Measurements from ENCODE around the gene MGA.
"Not testable (repeated sequence)": the region's sequence is repeated elsewhere in the genome, so short reads cannot be mapped to it uniquely, and the experiment has no call there.

Gene MGA

DNA sequence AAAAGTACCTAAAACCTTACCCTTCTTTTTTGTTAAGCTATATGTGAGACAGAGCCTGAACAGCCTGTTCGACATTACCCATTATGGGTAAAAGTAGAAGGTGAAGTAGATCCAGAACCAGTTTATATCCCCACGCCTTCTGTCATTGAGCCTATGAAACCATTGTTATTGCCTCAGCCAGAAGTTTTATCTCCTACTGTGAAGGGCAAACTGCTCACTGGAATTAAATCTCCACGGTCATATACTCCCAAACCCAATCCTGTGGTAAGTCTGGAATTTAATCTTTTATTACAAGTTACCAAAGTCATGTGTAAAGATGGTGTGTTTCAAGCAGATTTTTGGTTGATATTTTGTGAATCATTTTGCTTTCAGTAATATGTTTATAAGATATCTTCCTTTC is 66.9 kb downstream of the MGA start:
- no peak for DNase-seq

DNA sequence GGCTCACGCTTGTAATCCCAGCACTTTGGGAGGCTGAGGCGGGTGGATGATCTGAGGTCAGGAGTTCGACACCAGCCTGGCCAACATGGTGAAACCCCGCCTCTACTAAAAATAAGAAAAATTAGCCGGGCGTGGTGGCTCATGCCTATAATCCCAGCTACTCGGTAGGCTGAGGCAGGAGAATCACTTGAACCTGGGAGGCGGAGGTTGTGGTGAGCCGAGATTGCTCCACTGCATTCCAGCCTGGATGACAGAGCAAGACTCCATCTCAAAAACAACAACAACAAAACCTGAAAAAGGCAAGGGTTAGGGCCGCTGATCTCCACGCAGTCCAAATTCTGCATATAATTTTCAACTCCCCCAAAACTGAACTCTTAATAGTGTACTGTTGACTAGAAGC is 67.9 kb downstream of the MGA start:
- DNase-seq, result not testable (repeated sequence)

DNA sequence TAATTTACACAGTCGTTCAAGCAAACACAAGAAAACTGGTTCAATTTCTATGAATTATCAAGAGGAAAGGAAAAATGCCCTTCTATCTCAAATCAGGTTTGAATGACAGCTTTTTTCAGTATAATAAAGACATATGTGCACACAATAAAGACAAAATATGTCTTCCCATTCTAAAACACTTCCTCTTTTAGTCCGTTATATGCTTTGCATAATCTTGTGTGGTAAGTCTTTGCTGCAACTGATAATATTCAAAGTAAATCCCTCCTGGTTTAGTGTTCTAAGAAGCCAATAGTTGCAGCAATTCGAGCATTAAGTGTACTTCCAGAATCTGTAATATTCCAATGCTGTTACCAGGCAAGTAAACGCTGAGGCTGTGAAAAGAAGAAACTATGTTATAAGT is 70.3 kb downstream of the MGA start:
- DNase-seq, result peak; percentile 85

DNA sequence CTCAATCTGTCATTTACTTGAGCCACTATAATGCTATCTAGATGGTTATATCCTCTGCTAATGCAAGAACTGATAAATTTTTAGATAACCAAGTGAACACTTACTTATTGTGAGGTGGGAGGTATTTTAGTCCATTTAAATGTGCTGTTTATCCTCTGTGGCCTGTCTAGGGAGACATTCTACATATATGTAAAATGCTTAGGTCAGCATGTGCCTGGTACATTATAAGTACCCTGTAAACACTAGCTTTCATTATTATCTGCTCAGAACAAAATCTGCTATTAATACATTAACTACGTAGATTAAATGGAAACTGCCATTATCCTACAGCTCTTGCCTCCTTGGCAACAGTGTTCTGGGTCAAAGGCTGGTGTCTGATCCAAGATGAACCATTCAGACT is 72.3 kb downstream of the MGA start:
- no peak for DNase-seq

DNA sequence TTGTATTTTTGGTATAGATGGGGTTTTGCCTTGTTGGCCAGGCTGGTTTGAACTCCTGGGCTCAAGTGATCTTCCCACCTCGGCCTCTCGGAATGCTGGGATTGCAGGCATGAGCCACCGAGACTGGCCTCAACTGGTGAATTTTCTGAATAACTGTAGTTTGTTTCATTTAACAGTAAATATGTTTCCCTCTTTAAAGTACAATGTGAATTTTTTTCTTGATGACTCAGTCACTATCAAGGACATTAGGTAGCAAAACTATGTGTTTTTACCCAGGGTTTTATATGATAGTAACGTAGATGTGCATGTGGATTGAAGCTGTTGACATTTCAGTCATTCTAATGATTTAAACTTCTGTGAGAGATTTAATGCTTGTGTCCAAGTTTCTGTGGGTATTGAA is 73.9 kb downstream of the MGA start:
- DNase-seq, result no peak

- no peak for DNase-seq
Measured at GRCh38 chr15:41735046-41735445, 74.8 kb downstream of the MGA start.

GRCh38 chr15:41735492-41735891 is 75.3 kb downstream of the MGA start:
- not testable (repeated sequence) for DNase-seq

- DNase-seq, result no peak
Measured at GRCh38 chr15:41746802-41747201, 86.6 kb downstream of the MGA start.

DNA sequence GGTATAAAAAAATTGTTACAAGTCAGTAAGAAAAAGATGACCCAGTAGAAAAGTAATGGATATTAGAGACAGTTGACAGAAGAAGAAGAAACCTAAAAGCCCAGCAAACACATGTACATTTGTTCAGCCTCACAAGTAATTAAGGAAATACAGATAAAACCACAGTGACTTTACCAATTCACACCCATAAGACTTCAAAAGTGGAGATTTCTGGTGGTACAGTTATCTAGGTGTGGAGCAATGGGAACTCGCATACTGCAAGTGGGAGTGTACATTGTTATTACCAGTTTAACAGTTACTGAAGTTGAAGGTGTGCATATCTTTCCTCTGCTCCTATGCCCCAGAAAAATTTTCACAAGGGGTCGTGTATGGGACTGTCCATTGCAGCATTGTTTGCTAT is 96.0 kb downstream of the MGA start:
- no peak for DNase-seq

DNA sequence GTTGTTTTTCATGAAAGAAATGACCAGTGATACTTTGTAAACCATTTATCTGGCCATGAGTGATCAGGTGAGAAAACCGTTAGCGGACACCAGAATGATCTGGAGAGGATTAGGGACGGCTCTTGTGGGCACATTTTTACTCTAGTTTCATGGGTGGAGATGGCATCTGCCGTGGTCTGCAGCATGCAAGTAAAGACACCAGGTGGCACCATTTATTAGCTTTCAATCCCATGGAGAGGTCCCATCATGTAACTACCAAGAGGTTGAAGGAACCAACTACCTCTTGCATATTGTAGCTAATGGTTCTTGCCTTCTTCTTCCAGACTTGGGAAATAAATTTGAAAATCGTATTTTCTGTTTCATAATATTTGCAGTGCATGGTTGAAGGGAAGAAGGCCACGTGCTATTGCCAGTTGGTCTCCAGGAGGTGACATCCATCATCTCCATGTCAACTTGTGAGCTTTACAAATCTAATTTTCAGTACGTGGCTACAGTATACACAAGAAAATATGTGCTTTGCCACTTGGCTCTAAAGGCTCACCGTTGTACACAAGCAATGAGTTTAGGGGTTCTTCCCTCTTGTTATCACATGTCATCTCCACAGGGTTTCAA is 112.6 kb downstream of the MGA start:
- peak; percentile 27 for DNase-seq

DNA sequence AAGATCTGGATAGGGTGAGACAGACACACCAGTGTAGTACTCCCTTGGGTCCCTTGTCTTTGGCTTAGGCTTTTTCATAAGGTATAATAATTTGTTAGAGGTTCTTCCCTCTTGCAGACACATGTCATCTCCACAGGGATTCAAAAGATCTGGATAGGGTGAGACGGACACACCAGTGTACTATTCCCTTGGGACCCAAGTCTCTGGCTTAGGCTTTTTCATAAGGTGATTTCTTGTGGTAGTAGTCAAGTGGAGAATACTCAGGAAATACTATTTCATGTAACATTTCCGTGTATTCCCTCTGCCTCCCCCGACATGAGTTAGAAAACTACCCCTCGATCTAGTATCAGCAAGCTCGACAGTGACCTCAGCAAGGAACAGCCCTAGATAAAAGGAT is 113.1 kb downstream of the MGA start:
- DNase-seq, result no peak

DNA sequence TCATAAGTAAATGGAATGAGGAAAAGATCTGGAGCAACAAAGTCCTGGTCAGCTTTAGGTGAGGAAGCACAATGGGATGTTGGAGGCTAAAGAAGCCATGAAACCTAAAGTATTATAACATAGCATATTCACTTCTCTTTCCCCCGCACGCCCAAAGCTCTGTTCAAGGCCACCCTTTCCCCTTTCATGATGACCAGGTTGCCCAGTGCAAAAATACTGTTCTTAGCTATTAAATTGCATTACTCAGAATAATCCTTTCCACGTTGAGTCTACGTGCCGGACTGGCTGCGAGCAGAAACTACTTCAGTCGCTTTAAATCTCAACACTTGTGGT is 113.5 kb downstream of the MGA start:
- DNase-seq, result no peak

GRCh38 chr15:41774062-41774881 is 114.1 kb downstream of the MGA start, which contains the start of gene MAPKBP1:
Gene MAPKBP1 (plus strand): TSS chr15:41774484. CDS start chr15:41775276, 792 bp downstream.
- DNase-seq, result peak; percentile 80

DNA sequence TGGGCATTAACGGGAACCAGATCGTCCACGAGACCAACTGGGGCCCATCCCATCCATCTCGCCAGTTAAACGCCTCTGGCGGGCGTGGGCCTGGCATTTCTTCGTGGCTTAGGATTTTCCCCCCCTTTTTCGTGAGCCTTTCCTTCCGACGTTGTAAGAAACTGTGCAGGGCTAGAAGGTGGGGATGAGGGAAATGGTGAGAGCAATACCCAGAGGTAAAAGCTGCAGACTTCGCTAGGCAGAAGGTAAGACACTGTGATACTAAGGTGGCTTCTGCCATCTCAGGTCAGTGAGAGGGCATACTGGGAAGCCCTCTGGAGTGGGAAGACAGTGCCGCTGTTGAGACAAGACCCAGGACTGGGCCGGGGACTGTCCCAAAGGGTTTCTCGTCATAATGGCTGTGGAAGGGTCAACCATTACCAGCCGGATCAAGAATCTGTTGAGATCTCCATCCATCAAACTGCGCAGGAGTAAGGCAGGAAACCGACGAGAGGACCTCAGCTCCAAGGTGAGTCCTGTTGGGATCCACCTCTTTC is 114.7 kb downstream of the MGA start:
- no peak for DNase-seq

GRCh38 chr15:41775651-41776050 is 115.4 kb downstream of the MGA start:
- no peak for DNase-seq

GRCh38 chr15:41777421-41777973 is 117.3 kb downstream of the MGA start:
- DNase-seq, result no peak

DNA sequence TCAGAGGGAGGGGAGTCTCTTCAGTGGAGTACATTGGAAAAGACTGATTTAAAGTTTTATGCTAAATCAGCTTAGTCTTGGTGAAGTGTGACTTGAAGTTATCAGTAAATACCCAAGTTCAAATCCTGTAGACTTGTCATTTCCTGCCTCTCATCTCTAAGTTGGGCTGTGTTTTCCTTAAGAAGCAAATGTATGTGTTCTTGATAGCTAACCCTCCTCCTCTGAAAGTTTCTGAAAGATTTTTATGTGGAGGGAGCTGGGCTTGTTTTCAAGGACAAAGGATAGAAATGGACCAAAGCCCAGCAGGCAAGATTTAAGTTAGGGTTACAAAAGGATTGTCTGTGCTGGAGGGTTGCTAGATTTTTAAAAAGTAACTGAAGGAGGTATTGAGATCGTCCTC is 118.3 kb downstream of the MGA start:
- no peak for DNase-seq

DNA sequence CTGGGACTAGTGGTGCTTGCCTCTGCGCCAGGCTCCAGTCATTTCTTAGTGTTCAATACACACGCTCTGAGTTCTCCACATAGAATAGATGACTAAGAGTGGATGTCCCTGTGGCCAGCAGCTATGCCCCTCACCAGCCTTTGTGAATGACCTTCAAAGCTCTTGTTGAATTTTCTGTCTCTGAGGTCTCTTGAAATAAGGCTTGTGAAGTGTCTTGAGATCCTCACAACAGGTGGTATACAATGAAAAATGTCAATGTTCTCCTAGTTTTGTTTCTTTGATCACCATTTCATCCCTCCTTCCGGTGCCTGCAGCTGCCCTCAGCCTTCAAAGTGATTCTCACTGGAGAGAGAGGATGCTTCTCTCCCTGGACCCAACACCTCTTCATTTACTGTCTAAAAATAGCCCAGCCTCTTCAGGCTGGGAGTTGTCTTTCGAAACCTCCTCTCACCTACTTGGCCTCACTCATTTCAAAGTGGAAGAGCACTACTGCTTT is 119.5 kb downstream of the MGA start:
- no peak for DNase-seq

DNA sequence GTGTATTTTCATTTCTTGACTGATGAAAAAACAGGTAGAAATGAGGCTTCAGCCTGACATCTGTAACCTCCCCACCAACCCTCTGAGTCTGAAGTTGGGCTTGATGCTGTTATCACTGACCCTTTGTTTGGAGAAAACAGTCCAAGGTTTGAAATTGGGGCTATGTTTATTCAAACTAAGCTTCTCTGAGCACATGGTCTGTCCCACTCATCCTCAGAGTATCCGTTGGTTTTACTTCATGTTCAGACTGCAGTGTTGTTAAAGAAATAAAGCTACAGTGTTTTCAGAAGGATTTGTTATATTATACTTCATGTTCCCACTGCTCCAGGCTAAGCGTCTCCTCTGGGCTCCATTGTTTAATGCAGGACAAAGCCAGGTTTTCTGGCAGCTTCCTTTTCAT is 120.1 kb downstream of the MGA start:
- DNase-seq, result no peak

DNA sequence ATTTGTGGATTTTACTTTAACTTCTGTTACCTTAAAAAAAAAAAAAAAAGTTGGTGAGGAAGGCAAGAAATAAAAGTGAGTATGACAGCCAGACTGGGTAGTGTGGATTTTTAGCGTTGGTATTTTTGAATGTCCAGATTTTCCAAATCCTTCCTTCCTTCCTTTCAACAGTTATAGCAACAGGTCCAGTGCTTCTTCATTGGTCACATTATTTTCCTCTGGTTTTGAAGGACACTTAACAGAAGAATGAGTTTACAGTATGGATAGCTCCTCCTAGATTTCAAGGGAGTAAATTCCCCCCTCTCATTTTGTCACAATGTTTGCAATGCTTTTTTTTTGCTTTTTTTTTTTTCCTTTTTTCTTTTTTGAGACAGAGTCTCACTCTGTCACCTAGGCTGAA is 120.5 kb downstream of the MGA start:
- no peak for DNase-seq

- peak; percentile 11 for DNase-seq
Measured at GRCh38 chr15:41782371-41783282, 122.4 kb downstream of the MGA start.

- DNase-seq, result no peak
Measured at GRCh38 chr15:41783296-41783695, 123.1 kb downstream of the MGA start.

GRCh38 chr15:41788262-41788661 is 128.1 kb downstream of the MGA start:
- DNase-seq, result no peak

Measured in GF-D8 (cell line).